Measurements from ENCODE around the gene TMEM233. TPM values are rescaled to one million over a fixed set of nuclear protein-coding genes. Genes with fewer than 3 reads are reported as not detected.
A peak's percentile ranks its signal among the peaks of the same experiment; 100 is the strongest.

TMEM233 gene
- total and polyA plus RNA-seq, 10 of the 15 experiments (the other 5 are each of a cell fraction or from before 2014, with no cell fraction given): not detected

GRCh38 chr12:119666900-119667576 is 73.5 kb downstream of the TMEM233 start:
- H3K4me2 ChIP-seq (ENCODE audit: control insufficient read depth, insufficient read depth): peak overlapping the region; percentile 92
- intact Hi-C loops (cut with micrococcal nuclease; ENCODE audit: unreplicated experiment): loop anchor here (5.0 kb wide), 3 partner anchors 225 to 320 kb away; partner anchors contain the start of gene BICDL1
- peak overlapping the region; percentile 92 for H3K27ac ChIP-seq (ENCODE audit: control insufficient read depth, insufficient read depth)
- peaks cover 38% of the 10 kb centered on the region for H3K79me2 ChIP-seq (ENCODE audit: control insufficient read depth, insufficient read depth, low read length)
- in situ Hi-C loops (cut with MboI): loop anchor here (25.0 kb wide), 1 partner anchor 1530 kb away; the partner anchor contains the start of gene PEBP1
- 2% methylated on average over 9 of the region's 9 CpGs for WGBS (ENCODE audit: insufficient coverage, insufficient replicate concordance, low lambda C conversion rate, missing lambda C conversion rate)
- peak overlapping the region; percentile 49 for H3K9ac ChIP-seq (ENCODE audit: control insufficient read depth, insufficient read depth, low read length)
- no peaks in the 10 kb centered on the region for H3K27me3 ChIP-seq (replicated peaks in 1 of 2; ENCODE audit: control insufficient read depth in 2 of 2, insufficient read depth in 2 of 2, low read length in 1 of 2)
- ChIA-PET POLR2A (interaction anchor here (1.0 to 5.4 kb wide), 4 partner anchors 14 to 534 kb away, joined by 3 to 54 read pairs (median 4); partner anchors contain the start of gene RPLP0), SMC1A (ENCODE audit: uncharacterized antibody, unreplicated experiment) (interaction anchor here (1.7 to 6.9 kb wide), 2 partner anchors 14 to 15 kb away, joined by 10 to 83 read pairs; no protein-coding TSS in a partner anchor), CTCF (interaction anchor here (1.0 to 7.2 kb wide), 14 partner anchors 8 to 340 kb away, joined by 3 to 91 read pairs (median 6); no protein-coding TSS in a partner anchor), RAD21 (ENCODE audit: unreplicated experiment) (interaction anchor here (0.9 to 4.3 kb wide), 5 partner anchors 8 to 114 kb away, joined by 3 to 41 read pairs (median 6); no protein-coding TSS in a partner anchor)
- peaks cover 21% of the 10 kb centered on the region for H3K4me1 ChIP-seq (ENCODE audit: control insufficient read depth, insufficient read depth, low read length)
- no peaks in the 10 kb centered on the region for H3K9me3 ChIP-seq (replicated peaks; ENCODE audit: control insufficient read depth, insufficient read depth, low read length)
- ATAC-seq (peak; percentile 14), DNase-seq (ENCODE audit: low read depth, low spot score) (peak; percentile 70), FAIRE-seq (peak; percentile 31)
- H2AFZ ChIP-seq (ENCODE audit: control insufficient read depth, low read depth, low read length): peak overlapping the region; percentile 90
- BruUV-seq (replicated peaks): no TSS peak
- peak overlapping the region; percentile 60 for H3K4me3 ChIP-seq
- peaks cover 0 to 1% of the 10 kb centered on the region in 2 experiments; a peak in 1 of 4 replicates for H3K36me3 ChIP-seq (ENCODE audit: control insufficient read depth in 2 of 2, insufficient read depth in 2 of 2, low read length in 1 of 2)
- H4K20me1 ChIP-seq (ENCODE audit: control insufficient read depth, insufficient read depth): no peaks in the 10 kb centered on the region
- no peak for TF ChIP-seq EGR1 (IDR thresholded peaks at IDR 0.05; ENCODE audit: borderline replicate concordance in 1 of 2, low read depth in 2 of 2, low read length in 2 of 2)
- TF ChIP-seq SMAD1 (IDR thresholded peaks at IDR 0.05; ENCODE audit: low read depth, partially characterized antibody): no peak
- TF ChIP-seq, protein P1, sequence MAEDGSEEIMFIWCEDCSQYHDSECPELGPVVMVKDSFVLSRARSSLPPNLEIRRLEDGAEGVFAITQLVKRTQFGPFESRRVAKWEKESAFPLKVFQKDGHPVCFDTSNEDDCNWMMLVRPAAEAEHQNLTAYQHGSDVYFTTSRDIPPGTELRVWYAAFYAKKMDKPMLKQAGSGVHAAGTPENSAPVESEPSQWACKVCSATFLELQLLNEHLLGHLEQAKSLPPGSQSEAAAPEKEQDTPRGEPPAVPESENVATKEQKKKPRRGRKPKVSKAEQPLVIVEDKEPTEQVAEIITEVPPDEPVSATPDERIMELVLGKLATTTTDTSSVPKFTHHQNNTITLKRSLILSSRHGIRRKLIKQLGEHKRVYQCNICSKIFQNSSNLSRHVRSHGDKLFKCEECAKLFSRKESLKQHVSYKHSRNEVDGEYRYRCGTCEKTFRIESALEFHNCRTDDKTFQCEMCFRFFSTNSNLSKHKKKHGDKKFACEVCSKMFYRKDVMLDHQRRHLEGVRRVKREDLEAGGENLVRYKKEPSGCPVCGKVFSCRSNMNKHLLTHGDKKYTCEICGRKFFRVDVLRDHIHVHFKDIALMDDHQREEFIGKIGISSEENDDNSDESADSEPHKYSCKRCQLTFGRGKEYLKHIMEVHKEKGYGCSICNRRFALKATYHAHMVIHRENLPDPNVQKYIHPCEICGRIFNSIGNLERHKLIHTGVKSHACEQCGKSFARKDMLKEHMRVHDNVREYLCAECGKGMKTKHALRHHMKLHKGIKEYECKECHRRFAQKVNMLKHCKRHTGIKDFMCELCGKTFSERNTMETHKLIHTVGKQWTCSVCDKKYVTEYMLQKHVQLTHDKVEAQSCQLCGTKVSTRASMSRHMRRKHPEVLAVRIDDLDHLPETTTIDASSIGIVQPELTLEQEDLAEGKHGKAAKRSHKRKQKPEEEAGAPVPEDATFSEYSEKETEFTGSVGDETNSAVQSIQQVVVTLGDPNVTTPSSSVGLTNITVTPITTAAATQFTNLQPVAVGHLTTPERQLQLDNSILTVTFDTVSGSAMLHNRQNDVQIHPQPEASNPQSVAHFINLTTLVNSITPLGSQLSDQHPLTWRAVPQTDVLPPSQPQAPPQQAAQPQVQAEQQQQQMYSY (CRISPR knock-in tag; IDR thresholded peaks at IDR 0.05): no peak
- peak; percentile 84 for TF ChIP-seq CREM (IDR thresholded peaks at IDR 0.05; ENCODE audit: low read depth)
- peak in 1 of 2 experiments; percentile 76; a peak in 1 of 4 replicates for TF ChIP-seq CEBPB (IDR thresholded peaks at IDR 0.05; ENCODE audit: borderline replicate concordance in 1 of 2, low read depth in 2 of 2, low read length in 2 of 2)
- TF ChIP-seq GATAD2B (conservative IDR thresholded peaks at IDR 0.05; ENCODE audit: low read depth): no peak; the same call in 1 of the 2 replicates
- no peak for TF ChIP-seq NR2C2 (IDR thresholded peaks at IDR 0.05; ENCODE audit: borderline replicate concordance, control insufficient read depth, insufficient read length, low read depth)
- no peak for TF ChIP-seq HDGF (IDR thresholded peaks at IDR 0.05)
- TF ChIP-seq NFYB (IDR thresholded peaks at IDR 0.05; ENCODE audit: insufficient read depth, low read depth, low read length): no peak
- peak; percentile 62; the same call in 1 of the 2 replicates for TF ChIP-seq MEF2A (IDR thresholded peaks at IDR 0.05; ENCODE audit: insufficient read depth, low read depth, low read length)
- TF ChIP-seq IKZF1 (conservative IDR thresholded peaks at IDR 0.05): peak; percentile 30
- no peak for TF ChIP-seq BRCA1 (IDR thresholded peaks at IDR 0.05; ENCODE audit: low read depth, low read length)
- no peak for TF ChIP-seq SMC3 (IDR thresholded peaks at IDR 0.05; ENCODE audit: borderline replicate concordance, low read length)
- TF ChIP-seq IRF4 (IDR thresholded peaks at IDR 0.05; ENCODE audit: low read depth, low read length): no peak
- TF ChIP-seq SP1 (IDR thresholded peaks at IDR 0.05; ENCODE audit: low read depth, low read length): no peak
- TF ChIP-seq HSF1 (IDR thresholded peaks at IDR 0.05; ENCODE audit: low read depth, low read length): no peak
- TF ChIP-seq SUPT20H (IDR thresholded peaks at IDR 0.05; ENCODE audit: borderline replicate concordance, control insufficient read depth, low read depth, low read length): no peak
- TF ChIP-seq MYC (IDR thresholded peaks at IDR 0.05; ENCODE audit: insufficient read depth, insufficient read length, insufficient replicate concordance, low read length, severe bottlenecking): no peak

All from GM12878 (cell line).